HCT116 (cell line): ENCODE results near the gene CISH. TPM values are rescaled to one million over a fixed set of nuclear protein-coding genes. Genes with fewer than 3 reads are reported as not detected.

Experiments
- ATAC-seq: fragments of 200-7000 bp; cut with Tn5 transposase; 2 replicates; pipeline ENCODE4 v1.9.1; 2020; ENCODE audit warnings: mild to moderate bottlenecking, moderate library complexity
- BruUV-seq: library from RNA; stranded (reverse); fragments of 400-500 nt; replicated peaks from 2 replicates; lab custom pipeline; 2021; lab: Mats Ljungman, UMichigan
- CTCF ChIA-PET: fragments of 300-600 bp; sonication (Branson Sonifier 250); formaldehyde crosslinking; loops from one replicate; lab custom pipeline; 2021; ENCODE audit warnings: antibody characterized with exemption; lab: Charles Lee
- POLR2A ChIA-PET: fragments of 300-600, 350-600 bp; sonication (Branson Sonifier 250); formaldehyde crosslinking; loops from one replicate; lab custom pipeline; 2021; ENCODE audit warnings: antibody characterized with exemption; lab: Charles Lee
- RAD21 ChIA-PET, 2 experiments: fragments of 300-600 bp; sonication (Branson Sonifier 250); formaldehyde crosslinking; loops; one replicate each; lab custom pipeline; 2023; ENCODE audit warnings: low total read pairs in 2 of 2; ENCODE audit not compliant: uncharacterized antibody in 2 of 2, unreplicated experiment in 2 of 2, low non-redundant PET in 1 of 2; lab: Charles Lee
- DNase-seq: peaks from one replicate; pipeline ENCODE4 v3.0.0-alpha.2; 2010; ENCODE audit warnings: low read depth, low spot score
- H2AFZ ChIP-seq: fragments of 200-600 bp; shearing (Covaris generic), sonication (generic); 2 replicates; pipeline ENCODE4 v1.6.1; 2017; ENCODE audit warnings: low read depth, mixed run types, mixed read lengths, antibody characterized with exemption, low read length; ENCODE audit not compliant: poor library complexity, severe bottlenecking
- H3K27ac ChIP-seq: 2 replicates; pipeline ENCODE4 v1.5.1; 2012; ENCODE audit warnings: low read depth, low read length
- H3K27me3 ChIP-seq: fragments of 200-600 bp; sonication (generic); 2 replicates; pipeline ENCODE4 v1.6.1; 2016; ENCODE audit warnings: mixed run types, low read length, mixed read lengths; ENCODE audit not compliant: insufficient read depth
- H3K36me3 ChIP-seq, 2 experiments: fragments of 200-500 bp in 1 of 2; fragments of 200-600 bp in 1 of 2; sonication (Bioruptor generic) in 1 of 2; sonication (generic) in 1 of 2; 2 replicates each; pipeline versions ENCODE4 v1.5.1 to v1.6.1; 2014 to 2016; ENCODE audit warnings: low read length in 2 of 2, inconsistent platforms in 1 of 2, mixed read lengths in 1 of 2, mixed run types in 1 of 2; ENCODE audit not compliant: insufficient read depth in 2 of 2, control insufficient read depth in 1 of 2
- H3K4me1 ChIP-seq, 2 experiments: fragments of 200-600 bp in 1 of 2; sonication (generic) in 1 of 2; 2 replicates each; pipeline versions ENCODE4 v1.5.1 to v1.6.1; 2012 to 2017; ENCODE audit warnings: low read length in 2 of 2, inconsistent platforms in 1 of 2, mild to moderate bottlenecking in 1 of 2, mixed read lengths in 1 of 2, mixed run types in 1 of 2, moderate library complexity in 1 of 2; ENCODE audit not compliant: insufficient read depth in 2 of 2, control insufficient read depth in 1 of 2
- H3K4me2 ChIP-seq: fragments of 200-600 bp; sonication (generic); 2 replicates; pipeline ENCODE4 v1.6.1; 2017; ENCODE audit warnings: mixed run types, low read length, mixed read lengths
- H3K4me3 ChIP-seq, 2 experiments: fragments of 200-600 bp in 1 of 2; sonication (generic) in 1 of 2; replicated peaks in 1 of 2; 2 replicates each; pipeline ENCODE4 v1.5.1; 2011 to 2016; ENCODE audit warnings: low read length in 2 of 2, control low read depth in 1 of 2, low read depth in 1 of 2, mild to moderate bottlenecking in 1 of 2, mixed read lengths in 1 of 2, mixed run types in 1 of 2
- H3K79me2 ChIP-seq: fragments of 200-600 bp; sonication (generic); 2 replicates; pipeline ENCODE4 v1.6.1; 2017; ENCODE audit warnings: mild to moderate bottlenecking, mixed run types, low read length, moderate library complexity, mixed read lengths; ENCODE audit not compliant: insufficient read depth
- H3K9ac ChIP-seq: fragments of 200-600 bp; sonication (generic); 2 replicates; pipeline ENCODE4 v1.6.1; 2016; ENCODE audit warnings: low read length, mixed read lengths
- H3K9me2 ChIP-seq: fragments of 200-600 bp; sonication (generic), shearing (Covaris generic); 2 replicates; pipeline ENCODE4 v1.6.1; 2017; ENCODE audit warnings: mixed run types, mild to moderate bottlenecking, moderate library complexity; ENCODE audit not compliant: insufficient read depth
- H3K9me3 ChIP-seq, 2 experiments: fragments of 200-500 bp in 1 of 2; fragments of 200-600 bp in 1 of 2; sonication (Bioruptor generic) in 1 of 2; sonication (generic) in 1 of 2; 2 replicates each; pipeline ENCODE4 v1.6.1; 2014 to 2017; ENCODE audit warnings: low read length in 2 of 2, mixed read lengths in 2 of 2, inconsistent platforms in 1 of 2, low read depth in 1 of 2, mild to moderate bottlenecking in 1 of 2, mixed run types in 1 of 2, moderate library complexity in 1 of 2; ENCODE audit not compliant: control insufficient read depth in 1 of 2, insufficient read depth in 1 of 2
- H4K20me1 ChIP-seq: fragments of 200-600 bp; sonication (generic), shearing (Covaris generic); 2 replicates; pipeline ENCODE4 v1.6.1; 2017; ENCODE audit warnings: mixed run types, mild to moderate bottlenecking, moderate library complexity; ENCODE audit not compliant: insufficient read depth
- CEBPB ChIP-seq: IDR thresholded peaks from 2 replicates; pipeline ENCODE4 v1.6.1; 2012; ENCODE audit warnings: low read depth
- CTCF ChIP-seq, 3 experiments: fragments of 200-600 bp in 1 of 3; sonication (generic) in 1 of 3; IDR thresholded peaks in 2 of 3; conservative IDR thresholded peaks in 1 of 3; 2 replicates each; pipeline ENCODE4 v1.5.1; 2012 to 2017; ENCODE audit warnings: low read depth in 2 of 3, low read length in 2 of 3, antibody characterized with exemption in 1 of 3, borderline replicate concordance in 1 of 3, control low read depth in 1 of 3, mild to moderate bottlenecking in 1 of 3, mixed read lengths in 1 of 3, mixed run types in 1 of 3, moderate library complexity in 1 of 3; ENCODE audit not compliant: insufficient read depth in 1 of 3
- EZH2phosphoT487 ChIP-seq: fragments of 200-600 bp; IDR thresholded peaks from 2 replicates; pipeline ENCODE4 v1.6.1; 2018; ENCODE audit warnings: antibody characterized with exemption, borderline replicate concordance
- intact Hi-C: fragments of 100-400 bp; cut with micrococcal nuclease; formaldehyde crosslinking; loops from 2 replicates; pipeline ENCODE4 v1.10.0; 2022
- total RNA-seq: library from RNA; stranded (reverse); gene quantifications from one replicate; pipeline ENCODE4 v1.2.1, GENCODE V29; 2021; ENCODE audit not compliant: unreplicated experiment

CISH gene
- total RNA-seq, 1 experiment from 2014 or later, result 4.5 TPM

- TF ChIP-seq EZH2phosphoT487, result no peak
These were observed 37.1 kb downstream of the CISH start (continued) for GRCh38 chr3:50574444-50574831.

- POLR2A ChIA-PET, result interaction anchor here (0.8 kb wide), 1 partner anchor 38 kb away, joined by 3 read pairs; the partner anchor contains the start of gene CISH
- H3K4me1 ChIP-seq, result peaks cover under 1 to 16% of the 10 kb centered on the region in 2 experiments
- no peak overlapping the region for H2AFZ ChIP-seq
- H3K4me2 ChIP-seq, result no peak overlapping the region
- H3K9ac ChIP-seq, result no peak overlapping the region
- no peak overlapping the region for H3K4me3 ChIP-seq
- H3K9me3 ChIP-seq, result no peaks in the 10 kb centered on the region
- no peaks in the 10 kb centered on the region for H3K27me3 ChIP-seq
- 0 out of 6 replicates have a peak, but pooled peaks of 1 of the 3 experiments have one; percentile 8 for TF ChIP-seq CTCF (IDR thresholded peaks at IDR 0.05 in 2 of 3, conservative IDR thresholded peaks at IDR 0.05 in 1 of 3; ENCODE audit: borderline replicate concordance in 1 of 3, insufficient read depth in 1 of 3, low read depth in 2 of 3, low read length in 2 of 3)
- no peak for TF ChIP-seq CEBPB
- RAD21 ChIA-PET, result no interaction called here
- H3K9me2 ChIP-seq, result no peaks in the 10 kb centered on the region
- intact Hi-C loops, result loop anchor here (5.0 kb wide), 1 partner anchor 813 kb away; the partner anchor contains the start of gene MANF
- no peak overlapping the region for H3K27ac ChIP-seq
- H4K20me1 ChIP-seq, result no peaks in the 10 kb centered on the region
- no peaks in the 10 kb centered on the region; a peak in 1 of 4 replicates for H3K36me3 ChIP-seq
- H3K79me2 ChIP-seq, result peaks cover 9% of the 10 kb centered on the region; the same call in 1 of the 2 replicates
- DNase-seq (no peak), ATAC-seq (no peak)
- no TSS peak for BruUV-seq
- CTCF ChIA-PET, result no interaction called here
These were observed 37.8 kb downstream of the CISH start for GRCh38 chr3:50573566-50574443.
